GM12878 (cell line): ENCODE results near the gene PXMP4. TPM values are rescaled to one million over a fixed set of nuclear protein-coding genes. Genes with fewer than 3 reads are reported as not detected.

Source experiments
- ATAC-seq: fragments of 200-7000 bp; cut with Tn5 transposase; 3 replicates; pipeline ENCODE4 v1.9.1; 2020; ENCODE audit warnings: mild to moderate bottlenecking, moderate library complexity
- BruUV-seq: library from RNA; stranded (reverse); fragments of 400-500 nt; replicated peaks from 2 replicates; lab custom pipeline; 2021; lab: Mats Ljungman, UMichigan
- CTCF ChIA-PET: fragments of 300-600 bp; sonication (Branson Sonifier 250); formaldehyde crosslinking; extraction: SDS; loops from one replicate; lab custom pipeline; 2021; ENCODE audit warnings: inconsistent platforms; lab: Yijun Ruan, JAX
- POLR2A ChIA-PET: fragments of 350-600 bp; formaldehyde crosslinking; extraction: SDS; loops from one replicate; lab custom pipeline; 2021; ENCODE audit warnings: inconsistent platforms; lab: Charles Lee
- RAD21 ChIA-PET: fragments of 300-600 bp; sonication (Branson Sonifier 250); formaldehyde crosslinking; loops from one replicate; lab custom pipeline; 2023; ENCODE audit warnings: antibody characterized with exemption; ENCODE audit not compliant: unreplicated experiment; lab: Charles Lee
- SMC1A ChIA-PET: fragments of 300-600 bp; sonication (Branson Sonifier 250); formaldehyde crosslinking; loops from one replicate; lab custom pipeline; 2023; ENCODE audit not compliant: unreplicated experiment, uncharacterized antibody; lab: Charles Lee
- DNase-seq: peaks from one replicate; pipeline ENCODE4 v3.0.0-alpha.2; 2011; ENCODE audit warnings: low read depth, low spot score
- FAIRE-seq: peaks from 3 replicates; lab custom pipeline; 2011; peaks lifted over from hg19 to GRCh38; lab: Jason Lieb, UNC
- H2AFZ ChIP-seq: 2 replicates; pipeline ENCODE4 v1.6.0; 2011; ENCODE audit warnings: low read depth, low read length, control low read depth; ENCODE audit not compliant: control insufficient read depth
- H3K27ac ChIP-seq: 2 replicates; pipeline ENCODE4 v1.5.1; 2011; ENCODE audit warnings: control low read depth; ENCODE audit not compliant: control insufficient read depth, insufficient read depth
- H3K27me3 ChIP-seq, 2 experiments: replicated peaks in 1 of 2; 2 replicates each; pipeline versions ENCODE4 v1.6.0 to v1.6.1; 2011; ENCODE audit warnings: low read length in 1 of 2; ENCODE audit not compliant: control insufficient read depth in 2 of 2, insufficient read depth in 2 of 2
- H3K36me3 ChIP-seq, 2 experiments: 2 replicates each; pipeline ENCODE4 v1.5.1; 2011; ENCODE audit warnings: low read length in 1 of 2; ENCODE audit not compliant: control insufficient read depth in 2 of 2, insufficient read depth in 2 of 2
- H3K4me1 ChIP-seq: 2 replicates; pipeline ENCODE4 v1.6.1; 2011; ENCODE audit warnings: mild to moderate bottlenecking, low read length, moderate library complexity, mixed read lengths; ENCODE audit not compliant: control insufficient read depth, insufficient read depth
- H3K4me2 ChIP-seq: 2 replicates; pipeline ENCODE4 v1.6.0; 2011; ENCODE audit warnings: control low read depth; ENCODE audit not compliant: control insufficient read depth, insufficient read depth
- H3K4me3 ChIP-seq: fragments of 200-600 bp; sonication (generic); 2 replicates; pipeline ENCODE4 v1.5.1; 2016
- H3K79me2 ChIP-seq: 2 replicates; pipeline ENCODE4 v1.6.0; 2011; ENCODE audit warnings: low read length; ENCODE audit not compliant: control insufficient read depth, insufficient read depth
- H3K9ac ChIP-seq: 2 replicates; pipeline ENCODE4 v1.8.0; 2011; ENCODE audit warnings: low read length, control low read depth, mixed read lengths; ENCODE audit not compliant: control insufficient read depth, insufficient read depth
- H3K9me3 ChIP-seq: replicated peaks from 3 replicates; pipeline ENCODE4 v1.5.1; 2011; ENCODE audit warnings: mild to moderate bottlenecking, low read length; ENCODE audit not compliant: control insufficient read depth, insufficient read depth
- H4K20me1 ChIP-seq: 2 replicates; pipeline ENCODE4 v1.6.0; 2011; ENCODE audit not compliant: control insufficient read depth, insufficient read depth
- CUX1 ChIP-seq: IDR thresholded peaks from 2 replicates; pipeline ENCODE4 v1.6.1; 2012; ENCODE audit warnings: improper control_type of control experiment, low read depth, low read length; ENCODE audit not compliant: insufficient replicate concordance
- ELK1 ChIP-seq: IDR thresholded peaks from 2 replicates; pipeline ENCODE4 v1.6.1; 2012; ENCODE audit warnings: low read depth, low read length, improper control_type of control experiment
- HCFC1 ChIP-seq: fragments of 150-350 bp; IDR thresholded peaks from 2 replicates; pipeline ENCODE4 v1.6.1; 2014; ENCODE audit warnings: low read length
- IKZF1 ChIP-seq: fragments of 450-650 bp; conservative IDR thresholded peaks from 2 replicates; pipeline ENCODE4 v1.6.1; 2017; ENCODE audit warnings: antibody characterized with exemption, mild to moderate bottlenecking
- JUNB ChIP-seq: IDR thresholded peaks from 2 replicates; pipeline ENCODE4 v1.6.1; 2016; ENCODE audit warnings: antibody characterized with exemption, mild to moderate bottlenecking
- KLF5 ChIP-seq: fragments of 450-650 bp; IDR thresholded peaks from 2 replicates; pipeline ENCODE4 v1.6.1; 2014; ENCODE audit warnings: mild to moderate bottlenecking; ENCODE audit not compliant: partially characterized antibody
- NKRF ChIP-seq: fragments of 450-650 bp; conservative IDR thresholded peaks from 2 replicates; pipeline ENCODE4 v1.6.1; 2017; ENCODE audit warnings: mild to moderate bottlenecking, moderate library complexity
- RAD21 ChIP-seq: IDR thresholded peaks from 2 replicates; pipeline ENCODE4 v1.6.1; 2011; ENCODE audit warnings: mild to moderate bottlenecking, low read depth, low read length, moderate library complexity; ENCODE audit not compliant: insufficient read depth
- RAD51 ChIP-seq: fragments of 450-650 bp; IDR thresholded peaks from 2 replicates; pipeline ENCODE4 v1.6.1; 2016; ENCODE audit warnings: moderate library complexity, mild to moderate bottlenecking, inconsistent platforms
- RB1 ChIP-seq: fragments of 450-650 bp; formaldehyde crosslinking; IDR thresholded peaks from 2 replicates; pipeline ENCODE4 v1.6.1; 2017; ENCODE audit warnings: mild to moderate bottlenecking, borderline replicate concordance
- RFX5 ChIP-seq: IDR thresholded peaks from 2 replicates; pipeline ENCODE4 v1.6.1; 2011; ENCODE audit warnings: low read depth, low read length, improper control_type of control experiment
- SP1 ChIP-seq: IDR thresholded peaks from one replicate; pipeline ENCODE4 v1.6.1; 2011; ENCODE audit warnings: low read depth, low read length
- SREBF2 ChIP-seq: IDR thresholded peaks from 2 replicates; pipeline ENCODE4 v1.6.1; 2012; ENCODE audit warnings: mild to moderate bottlenecking, low read length
- TAF1 ChIP-seq: IDR thresholded peaks from 2 replicates; pipeline ENCODE4 v1.6.1; 2011; ENCODE audit warnings: mild to moderate bottlenecking, low read depth, low read length, borderline replicate concordance
- TCF3 ChIP-seq: IDR thresholded peaks from 2 replicates; pipeline ENCODE4 v1.6.1; 2012; ENCODE audit warnings: low read depth, mild to moderate bottlenecking, low read length, borderline replicate concordance; ENCODE audit not compliant: insufficient read depth
- WGBS: methylation state at CpG from one replicate; pipeline ENCODE4 v1.1.6; 2016; ENCODE audit warnings: low lambda C conversion rate; ENCODE audit not compliant: insufficient replicate concordance, insufficient coverage; ENCODE audit errors: missing lambda C conversion rate; 5-methylcytosine and 5-hydroxymethylcytosine counted together
- in situ Hi-C: fragments of 300-500 bp; cut with MboI; formaldehyde crosslinking; loops from 9 replicates; pipeline ENCODE4 v1.14.3; 2018; ENCODE audit warnings: mixed read lengths
- intact Hi-C: fragments of 100-400 bp; cut with micrococcal nuclease; formaldehyde crosslinking; loops from one replicate; pipeline ENCODE4 v1.14.2; 2022; ENCODE audit not compliant: unreplicated experiment
- polyA plus RNA-seq, 11 experiments: library from polyadenylated mRNA; depleted of rRNA in 4 of 11; unstranded in 6 of 11; stranded (reverse) in 5 of 11; fragments of >200 nt; fragmentation: Nextera tagmentation in 4 of 11; fragmentation: Illumina TruSeq in 1 of 11; extraction: Ambion mirVana in 4 of 11; extraction: Trizol in 1 of 11; gene quantifications; 1 replicate in 1 of 11; 2 replicates in 10 of 11; pipeline versions ENCODE4 v1.2.1 to v1.2.3, GENCODE V29; 2011 to 2016; ENCODE audit warnings: inconsistent platforms in 2 of 11, missing spikeins in 2 of 11, low read depth in 1 of 11
- total RNA-seq, 4 experiments: library from RNA; depleted of rRNA in 3 of 4; stranded (reverse); fragments of >200 nt in 3 of 4; fragmentation: Illumina TruSeq in 1 of 4; extraction: Trizol in 1 of 4; gene quantifications; 2 replicates each; pipeline versions ENCODE4 v1.2.1 to v1.2.3, GENCODE V29; 2013 to 2021

PXMP4 gene
- total and polyA plus RNA-seq, 10 of the 15 experiments (the other 5 are each of a cell fraction or from before 2014, with no cell fraction given), result 3.6 to 19.2 (median 8.6) TPM

- no peaks in the 10 kb centered on the region for H3K4me1 ChIP-seq
- H3K36me3 ChIP-seq, result 0 out of 4 replicates have a peak, but pooled peaks cover 0 to 2% of the 10 kb centered on the region in 2 experiments
- WGBS, result 80% methylated on average over 1 of the region's 2 CpGs
- no peaks in the 10 kb centered on the region for H3K9me3 ChIP-seq
- no peak overlapping the region for H3K4me3 ChIP-seq
- no peak overlapping the region for H2AFZ ChIP-seq
- no peaks in the 10 kb centered on the region for H3K27me3 ChIP-seq
- H3K9ac ChIP-seq, result no peak overlapping the region
- in situ Hi-C loops, result no loop called here
- ChIA-PET SMC1A (no interaction called here), CTCF (no interaction called here), POLR2A (no interaction called here), RAD21 (no interaction called here)
- no peak for TF ChIP-seq CUX1
- TF ChIP-seq JUNB, result no peak
- TF ChIP-seq ELK1, result no peak
- TF ChIP-seq IKZF1, result no peak
- no peak for TF ChIP-seq HCFC1
- TF ChIP-seq SREBF2, result no peak
- TF ChIP-seq SP1, result no peak
- TF ChIP-seq RAD51, result no peak
- TF ChIP-seq KLF5, result no peak
- TF ChIP-seq RB1, result no peak
- TF ChIP-seq TCF3, result no peak
- no peak for TF ChIP-seq NKRF
- TF ChIP-seq RFX5, result no peak
- no peak for TF ChIP-seq TAF1
- no peak for TF ChIP-seq RAD21
- H3K79me2 ChIP-seq, result no peaks in the 10 kb centered on the region
- intact Hi-C loops, result no loop called here
- H4K20me1 ChIP-seq, result no peaks in the 10 kb centered on the region
- H3K27ac ChIP-seq, result no peak overlapping the region
- ATAC-seq (no peak), DNase-seq (no peak), FAIRE-seq (no peak)
- H3K4me2 ChIP-seq, result no peak overlapping the region
- BruUV-seq, result no TSS peak
These were observed 10.7 kb downstream of the PXMP4 start for GRCh38 chr20:33709398-33709797.
